Nephron (organoid): ENCODE data around the gene STN1.

Experiments used
- H3K27ac Mint-ChIP-seq, 3 experiments: 2 replicates each; pipeline ENCODE4 v1.8.0; 2020; ENCODE audit warnings: mixed read lengths in 3 of 3, mild to moderate bottlenecking in 2 of 3, moderate library complexity in 1 of 3
- H3K27me3 Mint-ChIP-seq: 2 replicates; pipeline ENCODE4 v1.8.0; 2021; ENCODE audit warnings: low read depth, mild to moderate bottlenecking, moderate library complexity, mixed read lengths
- H3K36me3 Mint-ChIP-seq: 2 replicates; pipeline ENCODE4 v1.8.0; 2020; ENCODE audit warnings: low read depth, mixed read lengths
- H3K4me1 Mint-ChIP-seq: 2 replicates; pipeline ENCODE4 v1.8.0; 2020; ENCODE audit warnings: mixed read lengths
- H3K4me3 Mint-ChIP-seq, 3 experiments: 2 replicates each; pipeline ENCODE4 v1.8.0; 2020; ENCODE audit warnings: mild to moderate bottlenecking in 3 of 3, mixed read lengths in 3 of 3, moderate library complexity in 2 of 3
- H3K9me3 Mint-ChIP-seq: 2 replicates; pipeline ENCODE4 v1.8.0; 2020; ENCODE audit warnings: mixed read lengths
- CTCF ChIP-seq, 3 experiments: fragments of 200-600 bp; sonication (generic); IDR thresholded peaks; one replicate each; pipeline ENCODE4 v1.5.0; 2021; ENCODE audit warnings: antibody characterized with exemption in 3 of 3; ENCODE audit not compliant: unreplicated experiment in 3 of 3

The STN1 gene

DNA sequence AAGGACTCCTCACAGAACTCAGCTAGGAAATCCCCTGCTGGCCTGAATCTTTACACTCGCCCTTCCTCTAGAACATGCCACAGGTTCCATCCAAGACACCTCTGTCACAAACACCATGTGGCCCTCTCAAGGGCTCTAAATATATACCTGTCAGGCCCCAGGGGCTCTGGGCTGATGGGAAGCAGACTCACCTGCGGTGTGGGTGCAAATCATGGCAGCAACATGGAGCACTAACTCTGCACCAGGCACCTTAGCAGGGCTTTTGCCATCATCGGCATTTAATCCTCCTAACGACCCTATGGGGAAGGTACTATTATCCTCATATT lies 80.0 kb downstream of the STN1 start:
- Mint-ChIP-seq H3K36me3 (peaks cover 3% of the 10 kb centered on the region), H3K4me3 (no peak overlapping the region), H3K27ac (peak overlapping the region in 1 of 3 experiments; percentile 76), H3K4me1 (peaks cover 82% of the 10 kb centered on the region), H3K27me3 (peaks cover 4% of the 10 kb centered on the region), H3K9me3 (peaks cover 3% of the 10 kb centered on the region)
- no peak for TF ChIP-seq CTCF (IDR thresholded peaks at IDR 0.05; ENCODE audit: unreplicated experiment in 3 of 3)

GRCh38 chr10:103837370-103838069 lies 80.5 kb downstream of the STN1 start:
- Mint-ChIP-seq H3K4me1 (peaks cover 79% of the 10 kb centered on the region), H3K27ac (peak overlapping the region in 2 of 3 experiments; percentile 32 to 76), H3K36me3 (peaks cover 3% of the 10 kb centered on the region), H3K27me3 (peaks cover 4% of the 10 kb centered on the region), H3K9me3 (peaks cover 3% of the 10 kb centered on the region), H3K4me3 (no peak overlapping the region)
- TF ChIP-seq CTCF (IDR thresholded peaks at IDR 0.05; ENCODE audit: unreplicated experiment in 3 of 3): no peak

DNA sequence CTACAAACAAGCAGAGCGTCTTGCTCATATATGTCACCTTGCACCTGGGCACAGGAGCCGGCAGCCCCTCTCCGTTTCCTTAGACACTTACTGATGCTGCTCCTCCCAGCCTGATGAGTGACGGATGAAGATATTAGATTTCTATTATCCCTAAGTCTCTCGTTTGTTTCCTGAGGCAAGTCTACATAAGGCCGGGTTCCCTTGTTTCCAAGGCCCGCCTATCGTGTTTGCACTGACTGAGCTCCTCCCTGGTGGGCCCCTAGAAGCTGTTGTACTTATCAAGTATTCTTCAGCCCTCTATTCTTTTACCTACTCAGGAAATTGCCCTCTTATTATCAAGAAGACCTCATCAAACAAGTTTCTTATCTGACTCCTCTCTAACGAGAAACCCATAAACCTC lies 81.1 kb downstream of the STN1 start:
- H3K4me1 Mint-ChIP-seq: peaks cover 76% of the 10 kb centered on the region
- H3K27ac Mint-ChIP-seq: peak overlapping the region in 2 of 3 experiments; percentile 23 to 32
- peaks cover 3% of the 10 kb centered on the region for H3K36me3 Mint-ChIP-seq
- peaks cover 4% of the 10 kb centered on the region for H3K9me3 Mint-ChIP-seq
- H3K4me3 Mint-ChIP-seq: no peak overlapping the region
- no peak for TF ChIP-seq CTCF (IDR thresholded peaks at IDR 0.05; ENCODE audit: unreplicated experiment in 3 of 3)
- peaks cover 4% of the 10 kb centered on the region for H3K27me3 Mint-ChIP-seq

GRCh38 chr10:103836273-103836672 lies 81.7 kb downstream of the STN1 start:
- TF ChIP-seq CTCF (IDR thresholded peaks at IDR 0.05; ENCODE audit: unreplicated experiment in 3 of 3): no peak
- H3K27ac Mint-ChIP-seq: peak overlapping the region; percentile 3 to 32 (median 23)
- peaks cover 5% of the 10 kb centered on the region for H3K9me3 Mint-ChIP-seq
- peaks cover 70% of the 10 kb centered on the region for H3K4me1 Mint-ChIP-seq
- H3K4me3 Mint-ChIP-seq: peak overlapping the region in 1 of 3 experiments; percentile 0
- H3K27me3 Mint-ChIP-seq: peaks cover 3% of the 10 kb centered on the region
- H3K36me3 Mint-ChIP-seq: peaks cover 3% of the 10 kb centered on the region

GRCh38 chr10:103835096-103836050 lies 82.6 kb downstream of the STN1 start:
- Mint-ChIP-seq H3K27ac (peak overlapping the region; percentile 23 to 60 (median 34)), H3K27me3 (no peaks in the 10 kb centered on the region), H3K36me3 (peaks cover 3% of the 10 kb centered on the region), H3K4me3 (peak overlapping the region in 1 of 3 experiments; percentile 6), H3K4me1 (peaks cover 67% of the 10 kb centered on the region), H3K9me3 (peaks cover 5% of the 10 kb centered on the region)
- TF ChIP-seq CTCF (IDR thresholded peaks at IDR 0.05; ENCODE audit: unreplicated experiment in 3 of 3): no peak
